ENCODE results near the gene TJP1.

DNA sequence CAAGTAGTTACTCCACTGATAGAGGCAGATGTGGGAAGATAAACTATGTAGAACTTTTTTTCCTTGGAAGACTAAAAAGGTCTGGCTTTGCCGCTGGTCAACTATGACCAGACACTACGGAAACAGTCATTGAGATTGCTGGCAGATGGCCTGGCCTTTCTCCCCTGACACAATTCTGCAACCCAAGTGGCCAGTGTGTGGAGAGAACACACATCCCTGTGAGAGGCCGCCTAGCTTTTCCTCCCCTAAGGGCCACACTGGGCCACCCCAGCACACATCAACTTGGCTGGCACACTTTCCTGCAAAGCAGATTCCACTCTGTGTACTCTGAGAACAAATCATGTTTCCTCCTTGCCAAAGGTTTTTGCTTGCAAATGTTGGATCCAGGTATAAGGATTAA, 10.4 kb upstream of the TJP1 start:
- TF ChIP-seq, protein P1, sequence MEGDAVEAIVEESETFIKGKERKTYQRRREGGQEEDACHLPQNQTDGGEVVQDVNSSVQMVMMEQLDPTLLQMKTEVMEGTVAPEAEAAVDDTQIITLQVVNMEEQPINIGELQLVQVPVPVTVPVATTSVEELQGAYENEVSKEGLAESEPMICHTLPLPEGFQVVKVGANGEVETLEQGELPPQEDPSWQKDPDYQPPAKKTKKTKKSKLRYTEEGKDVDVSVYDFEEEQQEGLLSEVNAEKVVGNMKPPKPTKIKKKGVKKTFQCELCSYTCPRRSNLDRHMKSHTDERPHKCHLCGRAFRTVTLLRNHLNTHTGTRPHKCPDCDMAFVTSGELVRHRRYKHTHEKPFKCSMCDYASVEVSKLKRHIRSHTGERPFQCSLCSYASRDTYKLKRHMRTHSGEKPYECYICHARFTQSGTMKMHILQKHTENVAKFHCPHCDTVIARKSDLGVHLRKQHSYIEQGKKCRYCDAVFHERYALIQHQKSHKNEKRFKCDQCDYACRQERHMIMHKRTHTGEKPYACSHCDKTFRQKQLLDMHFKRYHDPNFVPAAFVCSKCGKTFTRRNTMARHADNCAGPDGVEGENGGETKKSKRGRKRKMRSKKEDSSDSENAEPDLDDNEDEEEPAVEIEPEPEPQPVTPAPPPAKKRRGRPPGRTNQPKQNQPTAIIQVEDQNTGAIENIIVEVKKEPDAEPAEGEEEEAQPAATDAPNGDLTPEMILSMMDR (IDR thresholded peaks at IDR 0.05) = no peak
- TF ChIP-seq POLR2A (IDR thresholded peaks at IDR 0.05) = no peak
